BLaER1 (cell line): ENCODE data around the gene PTPRN2.
"Not testable (repeated sequence)": the region's sequence is repeated elsewhere in the genome, so short reads cannot be mapped to it uniquely, and the experiment has no call there.

Experiments
- H3K27ac ChIP-seq: shearing (Covaris generic); formaldehyde crosslinking; 2 replicates; pipeline ENCODE4 v1.8.1; 2022
- H3K27me3 ChIP-seq: shearing (Covaris generic); formaldehyde crosslinking; 2 replicates; pipeline ENCODE4 v1.8.1; 2022
- H3K36me3 ChIP-seq: shearing (Covaris generic); formaldehyde crosslinking; 2 replicates; pipeline ENCODE4 v1.8.1; 2022
- H3K4me1 ChIP-seq: shearing (Covaris generic); formaldehyde crosslinking; 2 replicates; pipeline ENCODE4 v1.8.1; 2022
- H3K4me2 ChIP-seq: shearing (Covaris generic); formaldehyde crosslinking; 2 replicates; pipeline ENCODE4 v1.8.1; 2022
- H3K4me3 ChIP-seq: shearing (Covaris generic); formaldehyde crosslinking; 2 replicates; pipeline ENCODE4 v1.8.1; 2022
- H3K9ac ChIP-seq: shearing (Covaris generic); formaldehyde crosslinking; 2 replicates; pipeline ENCODE4 v1.8.1; 2022
- H3K9me3 ChIP-seq: shearing (Covaris generic); formaldehyde crosslinking; 2 replicates; pipeline ENCODE4 v1.8.1; 2022
- H4K20me1 ChIP-seq: shearing (Covaris generic); formaldehyde crosslinking; 2 replicates; pipeline ENCODE4 v1.8.1; 2022
- Cebpa-rat ChIP-seq: shearing (Covaris generic); IDR thresholded peaks from 2 replicates; pipeline ENCODE4 v1.8.1; 2022

Gene PTPRN2

GRCh38 chr7:157737151-157738065 is 850.2 kb downstream of the PTPRN2 start:
- Histone ChIP-seq H4K20me1 (no peaks in the 10 kb centered on the region), H3K4me3 (no peak overlapping the region), H3K27me3 (no peaks in the 10 kb centered on the region), H3K4me1 (peaks cover 6% of the 10 kb centered on the region), H3K4me2 (no peak overlapping the region), H3K27ac (no peak overlapping the region), H3K9ac (no peak overlapping the region), H3K36me3 (no peaks in the 10 kb centered on the region), H3K9me3 (0 out of 2 replicates have a peak, but pooled peaks cover 6% of the 10 kb centered on the region)
- TF ChIP-seq Cebpa-rat, result no peak

GRCh38 chr7:157736341-157736740 is 851.3 kb downstream of the PTPRN2 start:
- Histone ChIP-seq H3K4me1 (no peaks in the 10 kb centered on the region), H3K4me2 (no peak overlapping the region), H3K27me3 (no peaks in the 10 kb centered on the region), H3K27ac (no peak overlapping the region), H3K9ac (no peak overlapping the region), H3K9me3 (0 out of 2 replicates have a peak, but pooled peaks cover 6% of the 10 kb centered on the region), H3K4me3 (no peak overlapping the region), H3K36me3 (no peaks in the 10 kb centered on the region), H4K20me1 (no peaks in the 10 kb centered on the region)
- TF ChIP-seq Cebpa-rat, result no peak

GRCh38 chr7:157735826-157736225 is 851.8 kb downstream of the PTPRN2 start:
- no peaks in the 10 kb centered on the region for H3K36me3 ChIP-seq
- H3K4me2 ChIP-seq, result no peak overlapping the region
- no peak overlapping the region for H3K9ac ChIP-seq
- H4K20me1 ChIP-seq, result no peaks in the 10 kb centered on the region
- H3K4me1 ChIP-seq, result peaks cover 4% of the 10 kb centered on the region
- no peaks in the 10 kb centered on the region for H3K27me3 ChIP-seq
- H3K27ac ChIP-seq, result no peak overlapping the region
- H3K9me3 ChIP-seq, result 0 out of 2 replicates have a peak, but pooled peaks cover 6% of the 10 kb centered on the region
- H3K4me3 ChIP-seq, result no peak overlapping the region
- no peak for TF ChIP-seq Cebpa-rat

GRCh38 chr7:157734676-157735640 is 852.7 kb downstream of the PTPRN2 start:
- Histone ChIP-seq H3K4me1 (peaks cover 13% of the 10 kb centered on the region), H3K27ac (no peak overlapping the region), H3K4me3 (no peak overlapping the region), H3K4me2 (no peak overlapping the region), H3K36me3 (no peaks in the 10 kb centered on the region), H4K20me1 (no peaks in the 10 kb centered on the region), H3K27me3 (no peaks in the 10 kb centered on the region), H3K9me3 (0 out of 2 replicates have a peak, but pooled peaks cover 6% of the 10 kb centered on the region), H3K9ac (no peak overlapping the region)
- TF ChIP-seq Cebpa-rat, result no peak

- not testable (repeated sequence) for H3K4me2 ChIP-seq, H3K27me3 ChIP-seq, H3K4me3 ChIP-seq, H3K9ac ChIP-seq, H3K27ac ChIP-seq, H3K9me3 ChIP-seq, H3K36me3 ChIP-seq, H4K20me1 ChIP-seq
- peaks cover 13% of the 10 kb centered on the region for H3K4me1 ChIP-seq
Measured at GRCh38 chr7:157733760-157734395, 853.7 kb downstream of the PTPRN2 start.

GRCh38 chr7:157731126-157731525 is 856.5 kb downstream of the PTPRN2 start:
- H3K9ac ChIP-seq, result no peak overlapping the region
- H4K20me1 ChIP-seq, result no peaks in the 10 kb centered on the region
- H3K4me3 ChIP-seq, result no peak overlapping the region
- no peaks in the 10 kb centered on the region for H3K36me3 ChIP-seq
- peak overlapping the region; percentile 40; the same call in 1 of the 2 replicates for H3K4me2 ChIP-seq
- 0 out of 2 replicates have a peak, but pooled peaks cover 6% of the 10 kb centered on the region for H3K9me3 ChIP-seq
- H3K27ac ChIP-seq, result no peak overlapping the region
- TF ChIP-seq Cebpa-rat, result no peak
- no peaks in the 10 kb centered on the region for H3K27me3 ChIP-seq
- H3K4me1 ChIP-seq, result peaks cover 13% of the 10 kb centered on the region

GRCh38 chr7:157730614-157731013 is 857.0 kb downstream of the PTPRN2 start:
- no peaks in the 10 kb centered on the region for H3K27me3 ChIP-seq

GRCh38 chr7:157729566-157729965 is 858.1 kb downstream of the PTPRN2 start:
- H3K4me1 ChIP-seq, result peaks cover 13% of the 10 kb centered on the region
- H3K9me3 ChIP-seq, result 0 out of 2 replicates have a peak, but pooled peaks cover 6% of the 10 kb centered on the region
- H3K27me3 ChIP-seq, result no peaks in the 10 kb centered on the region
- no peak overlapping the region for H3K27ac ChIP-seq
- H3K4me2 ChIP-seq, result no peak overlapping the region
- H4K20me1 ChIP-seq, result no peaks in the 10 kb centered on the region
- H3K9ac ChIP-seq, result no peak overlapping the region
- no peaks in the 10 kb centered on the region for H3K36me3 ChIP-seq
- no peak for TF ChIP-seq Cebpa-rat
- H3K4me3 ChIP-seq, result no peak overlapping the region

More at GRCh38 chr7:157730614-157731013, 857.0 kb downstream of the PTPRN2 start:
- H3K36me3 ChIP-seq, result no peaks in the 10 kb centered on the region
- TF ChIP-seq Cebpa-rat, result no peak
- H3K4me2 ChIP-seq, result peak overlapping the region; percentile 40; the same call in 1 of the 2 replicates
- no peak overlapping the region for H3K4me3 ChIP-seq
- H3K9ac ChIP-seq, result no peak overlapping the region
- H3K27ac ChIP-seq, result no peak overlapping the region
- H3K4me1 ChIP-seq, result peaks cover 13% of the 10 kb centered on the region
- H4K20me1 ChIP-seq, result no peaks in the 10 kb centered on the region
- H3K9me3 ChIP-seq, result 0 out of 2 replicates have a peak, but pooled peaks cover 6% of the 10 kb centered on the region

GRCh38 chr7:157727964-157728615 is 859.5 kb downstream of the PTPRN2 start:
- no peak overlapping the region for H3K4me3 ChIP-seq
- H3K9ac ChIP-seq, result no peak overlapping the region
- no peak overlapping the region for H3K27ac ChIP-seq
- H3K4me1 ChIP-seq, result peaks cover 13% of the 10 kb centered on the region
- no peaks in the 10 kb centered on the region for H3K27me3 ChIP-seq
- no peaks in the 10 kb centered on the region for H4K20me1 ChIP-seq
- 0 out of 2 replicates have a peak, but pooled peaks cover 4% of the 10 kb centered on the region for H3K9me3 ChIP-seq
- no peak overlapping the region for H3K4me2 ChIP-seq
- H3K36me3 ChIP-seq, result no peaks in the 10 kb centered on the region
- no peak for TF ChIP-seq Cebpa-rat
